BJ (cell line): Measurements from ENCODE around the gene AUH. TPM values are rescaled to one million over a fixed set of nuclear protein-coding genes. Genes with fewer than 3 reads are reported as not detected.

Experiments
- CTCF ChIA-PET: fragments of 350-600 bp; formaldehyde crosslinking; extraction: SDS; loops from one replicate; lab custom pipeline; 2021; ENCODE audit warnings: antibody characterized with exemption, inconsistent platforms; lab: Yijun Ruan, JAX
- POLR2A ChIA-PET: fragments of 300-600 bp; sonication (Branson Sonifier 250); formaldehyde crosslinking; extraction: SDS; loops from one replicate; lab custom pipeline; 2021; ENCODE audit warnings: antibody characterized with exemption; lab: Charles Lee
- DNase-seq: peaks from one replicate; pipeline ENCODE4 v3.0.0-alpha.2; 2011; ENCODE audit warnings: low read depth
- H3K27me3 ChIP-seq: 2 replicates; pipeline ENCODE4 v1.6.0; 2011; ENCODE audit warnings: low read length; ENCODE audit not compliant: control insufficient read depth, insufficient read depth
- H3K36me3 ChIP-seq: 2 replicates; pipeline ENCODE4 v1.5.1; 2011; ENCODE audit warnings: low read length; ENCODE audit not compliant: control insufficient read depth, insufficient read depth
- H3K4me3 ChIP-seq: 2 replicates; pipeline ENCODE4 v1.5.1; 2011; ENCODE audit warnings: low read depth, mild to moderate bottlenecking, control low read depth, low read length
- polyA plus RNA-seq: library from polyadenylated mRNA; depleted of rRNA; stranded (reverse); fragments of >200 nt; gene quantifications from 2 replicates; pipeline ENCODE4 v1.2.3, GENCODE V29; 2011
- TF ChIP-seq, protein P1 (sequence below): IDR thresholded peaks from 2 replicates; pipeline ENCODE4 v1.5.1; 2011; ENCODE audit warnings: low read depth, mild to moderate bottlenecking, control low read depth, inconsistent platforms, low read length, moderate library complexity; ENCODE audit not compliant: insufficient read depth

Gene AUH
- polyA plus RNA-seq, 1 experiment = 4.1 TPM

DNA sequence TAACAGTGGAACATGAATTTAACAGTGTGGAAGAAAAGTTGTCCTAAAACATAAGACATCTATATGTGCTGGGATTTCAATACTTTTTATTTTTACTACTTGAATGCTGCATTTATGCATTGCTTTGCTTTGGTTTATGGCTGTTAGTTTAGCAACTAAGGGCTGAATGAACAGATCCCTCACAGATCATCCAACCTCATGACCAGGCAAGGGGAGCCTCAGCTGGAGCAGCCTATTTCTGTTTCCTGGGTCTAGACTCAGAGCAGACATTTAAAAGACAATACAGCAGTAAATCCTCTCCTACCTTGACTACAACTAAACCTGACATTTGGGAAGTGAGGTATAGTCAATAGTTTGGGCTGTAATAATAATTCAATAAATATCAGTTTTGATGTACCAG is 163.3 kb downstream of the AUH start:
- CTCF ChIA-PET = interaction anchor here (0.7 to 1.5 kb wide), 5 partner anchors 12 to 108 kb away, joined by 3 to 4 read pairs (median 3); no protein-coding TSS in a partner anchor
- no peaks in the 10 kb centered on the region for H3K36me3 ChIP-seq
- no peak for DNase-seq

DNA sequence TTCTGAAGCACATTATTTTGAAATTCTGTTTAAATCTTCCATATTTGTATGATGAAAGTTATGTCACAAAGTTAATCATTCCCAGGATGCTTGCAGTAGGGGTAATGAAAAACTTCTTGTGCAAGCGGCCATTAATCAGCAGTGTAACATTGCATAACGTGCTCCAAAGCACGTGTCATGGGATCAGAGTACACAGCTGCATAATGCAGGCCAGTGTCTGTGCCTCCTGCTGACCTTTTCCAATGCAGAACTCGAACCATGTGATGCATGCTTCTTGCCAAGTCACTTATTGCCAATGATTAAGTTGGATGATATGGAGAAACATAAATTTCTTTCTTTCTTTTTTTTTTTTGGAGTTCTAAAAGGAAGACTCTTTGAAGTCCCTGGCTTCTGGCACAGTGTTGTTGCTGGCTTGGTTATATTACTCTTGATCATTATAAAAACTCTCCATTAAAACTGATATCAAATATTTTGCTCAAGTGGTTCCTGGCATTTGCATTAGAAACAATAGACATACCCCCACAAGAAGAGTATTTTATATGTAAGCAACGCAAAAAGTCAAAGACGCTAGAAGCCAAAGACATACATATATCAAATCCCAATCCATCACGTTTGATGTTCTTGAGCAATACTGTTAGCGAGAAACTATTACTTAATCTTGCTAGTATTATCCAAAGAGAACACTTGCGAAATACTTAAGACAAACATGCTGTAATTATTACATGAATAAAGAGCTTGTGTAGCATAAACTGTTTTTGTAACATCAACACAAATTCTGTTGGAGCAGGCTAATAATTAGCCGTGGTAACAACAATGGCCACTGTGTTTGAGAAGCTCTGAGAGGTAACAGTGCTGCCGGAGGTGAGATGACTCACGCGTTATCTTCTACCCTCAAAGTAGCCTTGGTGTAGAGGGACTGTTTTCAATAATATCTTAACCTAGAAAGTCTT is 164.2 kb downstream of the AUH start:
- ChIA-PET CTCF (interaction anchor here (1.1 to 1.5 kb wide), 6 partner anchors 13 to 227 kb away, joined by 3 to 4 read pairs (median 3); no protein-coding TSS in a partner anchor), POLR2A (interaction anchor here (0.6 kb wide), 1 partner anchor 18 kb away, joined by 3 read pairs; no protein-coding TSS in a partner anchor)
- no peak overlapping the region for H3K4me3 ChIP-seq
- H3K36me3 ChIP-seq = no peaks in the 10 kb centered on the region
- TF ChIP-seq, protein P1, sequence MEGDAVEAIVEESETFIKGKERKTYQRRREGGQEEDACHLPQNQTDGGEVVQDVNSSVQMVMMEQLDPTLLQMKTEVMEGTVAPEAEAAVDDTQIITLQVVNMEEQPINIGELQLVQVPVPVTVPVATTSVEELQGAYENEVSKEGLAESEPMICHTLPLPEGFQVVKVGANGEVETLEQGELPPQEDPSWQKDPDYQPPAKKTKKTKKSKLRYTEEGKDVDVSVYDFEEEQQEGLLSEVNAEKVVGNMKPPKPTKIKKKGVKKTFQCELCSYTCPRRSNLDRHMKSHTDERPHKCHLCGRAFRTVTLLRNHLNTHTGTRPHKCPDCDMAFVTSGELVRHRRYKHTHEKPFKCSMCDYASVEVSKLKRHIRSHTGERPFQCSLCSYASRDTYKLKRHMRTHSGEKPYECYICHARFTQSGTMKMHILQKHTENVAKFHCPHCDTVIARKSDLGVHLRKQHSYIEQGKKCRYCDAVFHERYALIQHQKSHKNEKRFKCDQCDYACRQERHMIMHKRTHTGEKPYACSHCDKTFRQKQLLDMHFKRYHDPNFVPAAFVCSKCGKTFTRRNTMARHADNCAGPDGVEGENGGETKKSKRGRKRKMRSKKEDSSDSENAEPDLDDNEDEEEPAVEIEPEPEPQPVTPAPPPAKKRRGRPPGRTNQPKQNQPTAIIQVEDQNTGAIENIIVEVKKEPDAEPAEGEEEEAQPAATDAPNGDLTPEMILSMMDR = no peak
- DNase-seq = peak; percentile 89
- H3K27me3 ChIP-seq = no peaks in the 10 kb centered on the region

More for the DNA sequence above, 163.3 kb downstream of the AUH start:
- TF ChIP-seq, protein P1 = no peak
- no peak overlapping the region for H3K4me3 ChIP-seq
- POLR2A ChIA-PET = no interaction called here
- no peaks in the 10 kb centered on the region for H3K27me3 ChIP-seq

DNA sequence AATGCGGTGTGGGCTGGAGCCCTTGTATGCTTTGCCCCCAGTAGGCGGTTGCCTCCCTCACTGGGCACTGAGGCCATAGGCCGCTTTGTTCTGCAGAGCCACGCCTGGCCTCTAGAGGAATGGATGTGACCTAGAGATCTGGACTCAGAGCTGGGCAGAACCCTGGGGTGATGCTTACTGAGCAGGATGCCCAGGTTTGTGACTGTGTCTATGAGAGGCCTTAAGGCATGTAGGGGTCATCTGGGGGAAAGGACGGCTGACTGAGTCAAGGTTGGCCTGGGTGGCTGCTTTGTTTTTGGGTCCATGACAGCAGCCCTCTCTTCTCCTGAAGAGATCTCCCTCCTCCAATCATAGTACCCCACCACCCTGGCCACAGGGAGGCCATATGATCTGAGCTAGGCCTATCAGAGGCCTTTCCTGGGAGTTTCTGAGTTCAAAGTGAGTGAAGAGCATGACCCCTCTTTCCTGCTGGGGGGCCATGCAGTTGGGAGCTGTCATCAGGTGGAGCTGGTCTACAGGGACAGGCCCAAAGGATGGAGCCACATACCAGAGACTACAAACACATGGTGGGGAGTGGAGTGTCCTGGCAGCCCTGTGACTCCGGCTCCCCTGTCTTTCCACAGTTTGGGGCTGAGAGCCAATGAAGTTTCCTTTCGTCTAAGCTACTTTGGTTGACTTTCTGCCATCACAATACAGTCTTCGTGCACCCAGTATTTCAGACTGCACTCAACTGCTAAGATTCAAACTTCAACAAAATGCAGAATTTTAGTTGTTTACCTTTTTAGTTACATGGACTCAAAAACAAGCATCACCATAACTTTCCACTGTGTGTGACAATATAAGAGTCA is 165.4 kb downstream of the AUH start:
- POLR2A ChIA-PET = interaction anchor here (0.6 kb wide), 1 partner anchor 17 kb away, joined by 3 read pairs; no protein-coding TSS in a partner anchor
- Histone ChIP-seq H3K4me3 (no peak overlapping the region), H3K36me3 (no peaks in the 10 kb centered on the region), H3K27me3 (no peaks in the 10 kb centered on the region)
- CTCF ChIA-PET = interaction anchor here (0.5 to 1.2 kb wide), 4 partner anchors 60 to 280 kb away, joined by 3 read pairs; no protein-coding TSS in a partner anchor
- TF ChIP-seq, protein P1 = no peak
- DNase-seq = no peak

DNA sequence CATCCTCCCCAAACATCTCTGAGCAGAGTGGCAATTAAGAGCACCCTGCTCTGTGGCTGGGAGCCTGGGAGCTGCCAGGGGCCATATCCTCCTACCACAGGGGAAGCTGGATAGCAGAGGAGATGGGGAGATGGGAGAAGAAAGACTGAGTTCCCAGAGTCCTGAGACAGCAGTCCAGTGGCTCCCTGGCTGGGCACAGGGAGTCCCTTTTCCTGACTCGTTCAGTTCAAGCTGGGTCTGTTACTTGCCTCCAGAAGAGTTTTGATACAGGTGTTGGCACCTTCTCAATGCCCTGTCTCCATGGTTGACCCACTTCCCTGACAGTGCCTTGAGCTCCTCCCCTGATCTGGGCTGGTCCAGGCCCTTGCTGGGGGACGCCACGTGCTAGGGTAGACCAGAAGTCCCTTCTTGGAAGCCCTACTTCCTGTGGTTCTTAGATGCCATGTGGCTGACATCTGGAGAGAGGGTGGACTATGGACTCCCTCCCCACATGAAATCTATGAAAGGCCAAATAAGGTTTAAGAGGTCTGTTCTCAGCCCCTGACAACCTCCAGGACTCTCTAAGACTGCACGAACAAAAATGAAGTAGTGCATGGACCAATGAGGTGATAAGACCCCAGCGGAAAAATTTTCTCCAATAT is 166.2 kb downstream of the AUH start:
- no peak for DNase-seq
- POLR2A ChIA-PET = interaction anchor here (0.6 kb wide), 1 partner anchor 280 kb away, joined by 7 read pairs; no protein-coding TSS in a partner anchor

More for the DNA sequence above, 166.2 kb downstream of the AUH start:
- no peaks in the 10 kb centered on the region for H3K27me3 ChIP-seq
- TF ChIP-seq, protein P1 = no peak
- no peak overlapping the region for H3K4me3 ChIP-seq
- no peaks in the 10 kb centered on the region for H3K36me3 ChIP-seq
- CTCF ChIA-PET = interaction anchor here (0.6 to 1.2 kb wide), 2 partner anchors 55 to 61 kb away, joined by 3 read pairs; no protein-coding TSS in a partner anchor
